ENCODE results near the gene CCDC106.

The CCDC106 gene

DNA sequence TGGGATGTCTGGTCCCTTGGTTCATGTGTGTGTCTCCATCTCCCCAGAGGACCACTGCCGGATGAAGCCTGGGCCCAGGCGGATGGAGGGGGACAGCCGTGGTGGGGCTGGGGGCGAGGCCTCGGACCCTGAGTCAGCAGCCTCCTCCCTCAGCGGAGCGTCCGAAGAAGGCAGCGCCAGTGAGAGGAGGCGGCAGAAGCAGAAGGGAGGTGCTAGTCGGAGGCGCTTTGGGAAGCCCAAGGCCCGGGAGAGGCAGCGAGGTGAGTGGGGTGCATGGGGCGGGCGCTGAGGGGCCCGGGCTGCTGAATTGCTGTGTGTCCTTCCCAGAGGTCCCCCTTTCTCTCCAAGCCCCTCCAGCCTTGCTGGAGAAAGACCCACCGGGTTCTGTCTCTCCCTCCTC is 3.2 kb downstream of the CCDC106 start:
- Histone ChIP-seq H3K79me2 (ENCODE audit: control insufficient read depth, insufficient read depth, low read length) (peaks cover 9% of the 10 kb centered on the region), H4K8ac (ENCODE audit: low read depth, low read length) (no peak overlapping the region), H3K36me3 (ENCODE audit: control insufficient read depth, insufficient read depth, low read length) (no peaks in the 10 kb centered on the region), H3K23ac (ENCODE audit: low read length) (no peak overlapping the region), H2BK120ac (ENCODE audit: low read depth, low read length) (no peak overlapping the region), H2BK15ac (replicated peaks; ENCODE audit: low read depth) (no peak overlapping the region), H3K27ac (ENCODE audit: low read depth, low read length) (no peak overlapping the region), H3K4ac (ENCODE audit: low read depth, low read length) (no peak overlapping the region), H2AK5ac (ENCODE audit: low read length) (no peak overlapping the region), H3K4me2 (ENCODE audit: low read length) (no peak overlapping the region), H3K18ac (ENCODE audit: low read length) (no peak overlapping the region), H4K5ac (ENCODE audit: low read length) (no peak overlapping the region), H3K9ac (ENCODE audit: low read length) (no peak overlapping the region), H3K56ac (ENCODE audit: low read length) (no peak overlapping the region), H3K79me1 (ENCODE audit: low read length) (no peaks in the 10 kb centered on the region), H3K27me3 (ENCODE audit: insufficient read depth, low read length, poor library complexity) (no peaks in the 10 kb centered on the region), H3K4me3 (ENCODE audit: low read length) (no peak overlapping the region), H2BK5ac (ENCODE audit: low read length) (no peak overlapping the region), H3K4me1 (ENCODE audit: control insufficient read depth, low read depth, low read length) (no peaks in the 10 kb centered on the region)
- no CpG with 5 or more reads among the region's 18 CpGs for WGBS (ENCODE audit: extremely low coverage, insufficient coverage, low lambda C conversion rate)
- DNase-seq: no peak

DNA sequence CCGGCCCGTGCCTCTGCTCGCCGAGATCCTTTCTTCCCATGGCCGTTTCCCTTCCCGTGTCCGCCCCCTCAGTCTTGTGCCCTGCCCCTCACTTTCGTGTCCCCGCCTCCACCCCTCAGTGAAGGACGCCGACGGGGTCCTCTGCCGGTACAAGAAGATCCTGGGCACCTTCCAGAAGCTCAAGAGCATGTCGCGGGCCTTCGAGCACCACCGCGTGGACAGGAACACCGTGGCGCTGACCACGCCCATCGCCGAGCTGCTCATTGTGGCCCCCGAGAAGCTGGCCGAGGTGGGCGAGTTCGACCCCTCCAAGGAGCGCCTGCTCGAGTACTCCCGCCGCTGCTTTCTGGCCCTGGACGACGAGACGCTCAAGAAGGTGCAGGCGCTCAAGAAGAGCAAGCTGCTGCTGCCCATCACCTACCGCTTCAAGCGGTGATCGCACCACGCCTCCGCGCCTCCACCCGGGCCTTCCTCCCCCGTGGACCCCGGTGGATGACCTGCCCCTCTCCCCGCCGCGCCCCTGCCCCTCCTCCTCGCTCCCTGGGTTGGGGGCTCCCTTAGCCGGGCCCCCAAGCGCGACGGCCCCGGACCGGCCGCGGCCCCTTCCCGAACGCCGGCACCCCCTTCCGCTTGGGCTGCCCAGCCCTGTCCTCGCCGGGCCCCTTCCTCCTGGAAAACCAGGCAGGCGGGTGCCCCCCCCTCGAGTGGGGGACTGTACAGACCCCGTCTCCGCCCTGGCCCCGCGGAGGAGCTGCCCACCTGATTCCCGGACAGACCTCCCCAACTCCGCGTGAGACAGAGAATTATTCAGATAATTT is 4.5 kb downstream of the CCDC106 start:
- H3K79me2 ChIP-seq (ENCODE audit: control insufficient read depth, insufficient read depth, low read length): peaks cover 21% of the 10 kb centered on the region
- H3K56ac ChIP-seq (ENCODE audit: low read length): peak overlapping the region; percentile 71
- H3K79me1 ChIP-seq (ENCODE audit: low read length): no peaks in the 10 kb centered on the region
- H2AK5ac ChIP-seq (ENCODE audit: low read length): no peak overlapping the region
- no peak overlapping the region for H4K5ac ChIP-seq (ENCODE audit: low read length)
- H3K4me2 ChIP-seq (ENCODE audit: low read length): no peak overlapping the region
- H2BK120ac ChIP-seq (ENCODE audit: low read depth, low read length): no peak overlapping the region
- H3K27ac ChIP-seq (ENCODE audit: low read depth, low read length): no peak overlapping the region
- no CpG with 5 or more reads among the region's 71 CpGs for WGBS (ENCODE audit: extremely low coverage, insufficient coverage, low lambda C conversion rate)
- DNase-seq: no peak
- H3K4ac ChIP-seq (ENCODE audit: low read depth, low read length): peak overlapping the region; percentile 17
- H3K9ac ChIP-seq (ENCODE audit: low read length): peak overlapping the region; percentile 53
- H3K4me3 ChIP-seq (ENCODE audit: low read length): no peak overlapping the region
- peak overlapping the region; percentile 7 for H4K8ac ChIP-seq (ENCODE audit: low read depth, low read length)
- no peaks in the 10 kb centered on the region for H3K27me3 ChIP-seq (ENCODE audit: insufficient read depth, low read length, poor library complexity)
- H3K36me3 ChIP-seq (ENCODE audit: control insufficient read depth, insufficient read depth, low read length): no peaks in the 10 kb centered on the region
- no peak overlapping the region for H2BK5ac ChIP-seq (ENCODE audit: low read length)
- no peak overlapping the region for H2BK15ac ChIP-seq (replicated peaks; ENCODE audit: low read depth)
- H3K18ac ChIP-seq (ENCODE audit: low read length): no peak overlapping the region
- H3K23ac ChIP-seq (ENCODE audit: low read length): no peak overlapping the region
- peaks cover 4% of the 10 kb centered on the region for H3K4me1 ChIP-seq (ENCODE audit: control insufficient read depth, low read depth, low read length)

DNA sequence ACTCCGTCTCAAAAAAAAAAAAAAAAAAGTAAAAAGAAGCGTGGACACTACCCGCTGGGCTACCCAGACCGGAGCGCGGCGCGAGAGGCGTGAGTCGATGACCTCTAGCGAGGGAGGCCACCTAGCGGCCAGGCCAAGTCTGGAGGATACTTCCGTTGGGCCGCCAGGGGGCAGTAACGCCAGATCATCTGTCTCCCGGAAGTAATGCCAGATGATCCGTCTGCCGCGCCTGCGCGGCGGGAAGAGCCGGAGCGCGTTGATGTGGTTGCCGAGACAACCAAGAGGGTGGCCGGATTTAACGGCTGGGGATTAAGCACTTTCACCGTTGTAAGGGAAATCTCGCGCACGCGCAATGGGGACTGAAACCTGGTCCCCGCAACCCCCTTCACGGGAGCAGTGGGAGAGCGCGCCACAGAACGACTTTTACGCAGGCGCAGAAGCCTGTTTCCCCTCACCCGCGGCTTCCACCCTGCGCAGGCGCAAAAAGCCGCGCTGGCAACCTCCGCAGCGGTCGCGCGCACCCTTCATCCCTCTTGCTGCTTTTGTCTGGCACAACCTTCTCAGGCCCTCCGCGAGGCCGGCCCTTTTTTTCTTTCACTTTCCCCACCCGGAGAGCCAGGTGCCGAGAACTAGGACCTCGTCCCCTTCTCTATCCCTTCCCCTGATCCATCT is 5.8 kb downstream of the CCDC106 start:
- peak overlapping the region; percentile 85 for H3K27ac ChIP-seq (ENCODE audit: low read depth, low read length)
- peaks cover 4% of the 10 kb centered on the region for H3K4me1 ChIP-seq (ENCODE audit: control insufficient read depth, low read depth, low read length)
- H3K18ac ChIP-seq (ENCODE audit: low read length): peak overlapping the region; percentile 35
- H2BK15ac ChIP-seq (replicated peaks; ENCODE audit: low read depth): no peak overlapping the region
- H2BK5ac ChIP-seq (ENCODE audit: low read length): peak overlapping the region; percentile 79
- peak overlapping the region; percentile 77 for H3K4me2 ChIP-seq (ENCODE audit: low read length)
- H2AK5ac ChIP-seq (ENCODE audit: low read length): no peak overlapping the region
- peak overlapping the region; percentile 92 for H3K56ac ChIP-seq (ENCODE audit: low read length)
- H4K5ac ChIP-seq (ENCODE audit: low read length): no peak overlapping the region
- H3K27me3 ChIP-seq (ENCODE audit: insufficient read depth, low read length, poor library complexity): no peaks in the 10 kb centered on the region
- H4K8ac ChIP-seq (ENCODE audit: low read depth, low read length): no peak overlapping the region
- peak overlapping the region; percentile 82 for H3K4ac ChIP-seq (ENCODE audit: low read depth, low read length)
- no peak overlapping the region for H3K23ac ChIP-seq (ENCODE audit: low read length)
- peak overlapping the region; percentile 81 for H3K4me3 ChIP-seq (ENCODE audit: low read length)
- H3K36me3 ChIP-seq (ENCODE audit: control insufficient read depth, insufficient read depth, low read length): no peaks in the 10 kb centered on the region
- DNase-seq: peak; percentile 99
- no CpG with 5 or more reads among the region's 57 CpGs for WGBS (ENCODE audit: extremely low coverage, insufficient coverage, low lambda C conversion rate)
- H3K79me1 ChIP-seq (ENCODE audit: low read length): no peaks in the 10 kb centered on the region
- no peak overlapping the region for H2BK120ac ChIP-seq (ENCODE audit: low read depth, low read length)
- peak overlapping the region; percentile 99 for H3K9ac ChIP-seq (ENCODE audit: low read length)
- peaks cover 34% of the 10 kb centered on the region for H3K79me2 ChIP-seq (ENCODE audit: control insufficient read depth, insufficient read depth, low read length)

DNA sequence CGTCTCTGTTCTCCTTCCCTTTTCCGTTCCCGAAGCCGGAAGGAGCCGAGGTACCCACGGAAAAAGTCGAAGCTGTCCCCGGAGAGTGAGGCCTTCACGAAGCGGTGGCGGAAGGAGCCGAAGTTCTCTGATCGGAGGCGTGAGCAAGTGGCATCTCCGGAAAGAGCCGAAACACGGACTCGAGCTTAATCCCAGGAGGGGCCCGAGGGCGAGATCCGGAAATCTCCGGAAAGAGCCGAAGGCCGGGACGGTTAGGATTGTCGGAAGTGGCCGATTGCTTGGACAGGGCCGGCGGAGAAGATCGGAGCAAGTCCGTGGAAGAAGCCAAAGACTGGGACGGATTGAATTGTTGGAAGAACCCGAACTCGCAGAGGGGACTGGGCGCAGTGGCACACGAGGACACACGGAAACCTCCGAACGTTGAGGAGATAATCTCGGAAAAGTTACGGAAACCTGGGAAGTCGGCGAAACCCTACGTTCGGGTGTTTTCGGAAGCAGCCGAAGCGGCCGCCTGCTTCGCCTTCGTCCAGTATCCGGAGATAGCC is 6.4 kb downstream of the CCDC106 start:
- Histone ChIP-seq H3K27ac (ENCODE audit: low read depth, low read length) (peak overlapping the region; percentile 88), H3K18ac (ENCODE audit: low read length) (peak overlapping the region; percentile 47), H3K79me2 (ENCODE audit: control insufficient read depth, insufficient read depth, low read length) (peaks cover 40% of the 10 kb centered on the region), H2BK120ac (ENCODE audit: low read depth, low read length) (no peak overlapping the region), H3K36me3 (ENCODE audit: control insufficient read depth, insufficient read depth, low read length) (no peaks in the 10 kb centered on the region), H3K27me3 (ENCODE audit: insufficient read depth, low read length, poor library complexity) (no peaks in the 10 kb centered on the region), H3K9ac (ENCODE audit: low read length) (peak overlapping the region; percentile 99), H2BK15ac (replicated peaks; ENCODE audit: low read depth) (no peak overlapping the region), H4K5ac (ENCODE audit: low read length) (peak overlapping the region; percentile 68), H4K8ac (ENCODE audit: low read depth, low read length) (no peak overlapping the region), H2BK5ac (ENCODE audit: low read length) (peak overlapping the region; percentile 98), H3K4me3 (ENCODE audit: low read length) (peak overlapping the region; percentile 81), H3K79me1 (ENCODE audit: low read length) (no peaks in the 10 kb centered on the region), H3K4me1 (ENCODE audit: control insufficient read depth, low read depth, low read length) (peaks cover 4% of the 10 kb centered on the region), H2AK5ac (ENCODE audit: low read length) (no peak overlapping the region), H3K56ac (ENCODE audit: low read length) (peak overlapping the region; percentile 98), H3K4ac (ENCODE audit: low read depth, low read length) (no peak overlapping the region), H3K4me2 (ENCODE audit: low read length) (peak overlapping the region; percentile 82), H3K23ac (ENCODE audit: low read length) (peak overlapping the region; percentile 48)
- DNase-seq: peak; percentile 100
- WGBS (ENCODE audit: extremely low coverage, insufficient coverage, low lambda C conversion rate): no CpG with 5 or more reads among the region's 52 CpGs

DNA sequence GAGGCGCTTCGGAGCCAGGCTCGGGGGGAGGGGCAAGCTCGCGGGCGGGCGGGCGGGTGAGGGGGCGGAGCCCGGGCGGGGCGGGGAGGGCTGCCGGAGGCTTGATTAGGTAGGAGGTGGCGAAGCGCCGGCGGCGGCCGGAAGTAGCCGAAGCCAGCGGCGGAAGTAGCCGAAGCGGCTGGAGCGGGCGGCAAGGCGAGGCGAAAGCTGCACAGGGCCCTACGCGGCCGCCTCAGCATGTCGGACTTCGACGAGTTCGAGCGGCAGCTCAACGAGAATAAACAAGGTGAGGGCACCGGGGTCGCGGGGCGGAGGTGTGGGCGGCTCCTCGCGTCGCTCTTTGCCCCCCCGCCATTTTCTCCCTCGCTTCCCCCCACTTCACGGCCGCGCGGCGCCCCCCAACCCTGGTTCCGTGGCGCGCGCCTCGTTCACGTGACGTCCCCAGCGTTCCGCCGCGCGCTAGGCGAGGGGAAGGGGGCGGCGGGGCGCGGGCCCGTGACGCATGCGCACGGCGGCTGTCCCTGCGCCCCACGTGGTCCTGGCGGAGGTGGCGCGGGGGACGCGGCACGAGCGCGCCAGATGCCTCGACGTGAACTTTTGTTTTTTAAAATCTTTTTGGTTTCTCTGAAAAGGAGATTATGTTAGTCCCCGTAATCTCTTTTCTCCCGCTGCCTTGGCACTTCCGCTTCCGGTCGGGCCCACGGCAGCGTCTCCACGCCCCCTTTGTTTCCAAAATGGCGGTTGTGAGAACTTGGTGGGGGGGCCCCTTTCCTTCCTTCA is 7.0 kb downstream of the CCDC106 start, which contains the start of gene U2AF2:
U2AF2 (plus strand) TSS at position 168 of the 780 bp plus-strand sequence; CDS start at position 238, 70 bp downstream.
- peak; percentile 92 for DNase-seq
- H3K36me3 ChIP-seq (ENCODE audit: control insufficient read depth, insufficient read depth, low read length): no peaks in the 10 kb centered on the region
- no CpG with 5 or more reads among the region's 95 CpGs for WGBS (ENCODE audit: extremely low coverage, insufficient coverage, low lambda C conversion rate)
- peak within 1 kb of the TSS; percentile 85 for H3K4me2 ChIP-seq (ENCODE audit: low read length)
- peak within 1 kb of the TSS; percentile 68 for H4K5ac ChIP-seq (ENCODE audit: low read length)
- peak within 1 kb of the TSS; percentile 96 for H3K27ac ChIP-seq (ENCODE audit: low read depth, low read length)
- H3K23ac ChIP-seq (ENCODE audit: low read length): peak within 1 kb of the TSS; percentile 48
- peak within 1 kb of the TSS; percentile 56 for H4K8ac ChIP-seq (ENCODE audit: low read depth, low read length)
- H2AK5ac ChIP-seq (ENCODE audit: low read length): no peak within 1 kb of the TSS
- no peaks in the 10 kb centered on the region for H3K79me1 ChIP-seq (ENCODE audit: low read length)
- no peak within 1 kb of the TSS for H2BK15ac ChIP-seq (replicated peaks; ENCODE audit: low read depth)
- H2BK5ac ChIP-seq (ENCODE audit: low read length): peak within 1 kb of the TSS; percentile 98
- no peaks in the 10 kb centered on the region for H3K27me3 ChIP-seq (ENCODE audit: insufficient read depth, low read length, poor library complexity)
- peak within 1 kb of the TSS; percentile 99 for H3K9ac ChIP-seq (ENCODE audit: low read length)
- H3K18ac ChIP-seq (ENCODE audit: low read length): peak within 1 kb of the TSS; percentile 96
- H3K79me2 ChIP-seq (ENCODE audit: control insufficient read depth, insufficient read depth, low read length): peaks cover 47% of the 10 kb centered on the region
- peaks cover 4% of the 10 kb centered on the region for H3K4me1 ChIP-seq (ENCODE audit: control insufficient read depth, low read depth, low read length)
- H3K4me3 ChIP-seq (ENCODE audit: low read length): peak within 1 kb of the TSS; percentile 81
- peak within 1 kb of the TSS; percentile 84 for H2BK120ac ChIP-seq (ENCODE audit: low read depth, low read length)
- peak within 1 kb of the TSS; percentile 98 for H3K4ac ChIP-seq (ENCODE audit: low read depth, low read length)
- peak within 1 kb of the TSS; percentile 98 for H3K56ac ChIP-seq (ENCODE audit: low read length)

All from mesendoderm (in vitro differentiated cells).